Mammary microvascular endothelial cell (primary cell): ENCODE measurements around the gene ARAF. TPM values are rescaled to one million over a fixed set of nuclear protein-coding genes. Genes with fewer than 3 reads are reported as not detected.

ENCODE experiments used
- total RNA-seq: library from RNA; depleted of rRNA; stranded (reverse); fragments of >200 nt; gene quantifications from 2 replicates; pipeline ENCODE4 v1.2.3, GENCODE V29; 2015

The ARAF gene
- total RNA-seq, result 40.9 and 44.1 TPM in 2 replicates

GRCh38 chrX:47560934-47561658 lies at the start of gene ARAF:
Gene ARAF (plus strand): TSS chrX:47561205. CDS start chrX:47562968, 1,763 bp downstream.

GRCh38 chrX:47581731-47582647 lies 21.0 kb downstream of the ARAF start, which contains the start of gene TIMP1:
Gene TIMP1 (plus strand): TSS chrX:47582436. CDS start chrX:47583416, 980 bp downstream.

GRCh38 chrX:47619486-47620302 lies 58.7 kb downstream of the ARAF start, which contains the start of gene SYN1:
Gene SYN1 (minus strand): TSS chrX:47619857. CDS start chrX:47619728, 129 bp downstream.

Other genes starting within 250 kb of the ARAF start
- not detected in 2 replicates for gene ZNF157, start 190.6 kb upstream of the ARAF start, total RNA-seq
- 5.3 and 6.9 TPM in 2 replicates for gene ZNF41, start 78.0 kb upstream of the ARAF start, total RNA-seq
- gene TIMP1, start 21.2 kb downstream of the ARAF start, total RNA-seq, result 132 and 133 TPM in 2 replicates
- gene SYN1, start 58.7 kb downstream of the ARAF start, total RNA-seq, result 0.05 and 0.07 TPM in 2 replicates
- gene CFP, start 68.7 kb downstream of the ARAF start, total RNA-seq, result 0.20 TPM in 1 of 2 replicates, not detected in the other
- gene ELK1, start 89.4 kb downstream of the ARAF start, total RNA-seq, result 25.4 and 30.8 TPM in 2 replicates
- gene UXT, start 98.0 kb downstream of the ARAF start, total RNA-seq, result 122 and 141 TPM in 2 replicates